BLaER1 treated with 17β-estradiol and CSF1 and Interleukin-3, amounts not matched to agents 10 nM and 100 nM (cell line): Measurements from ENCODE around the gene CPED1.

Experiments
- H3K27ac ChIP-seq, 11 experiments: shearing (Covaris generic); formaldehyde crosslinking; 2 replicates each; pipeline ENCODE4 v1.8.1; 2022
- H3K27me3 ChIP-seq, 11 experiments: shearing (Covaris generic); formaldehyde crosslinking; 2 replicates each; pipeline ENCODE4 v1.8.1; 2022
- H3K36me3 ChIP-seq, 11 experiments: shearing (Covaris generic); formaldehyde crosslinking; 2 replicates each; pipeline ENCODE4 v1.8.1; 2022
- H3K4me1 ChIP-seq, 10 experiments: shearing (Covaris generic); formaldehyde crosslinking; 2 replicates each; pipeline ENCODE4 v1.8.1; 2022
- H3K4me2 ChIP-seq, 11 experiments: shearing (Covaris generic); formaldehyde crosslinking; 2 replicates each; pipeline ENCODE4 v1.8.1; 2022
- H3K4me3 ChIP-seq, 10 experiments: shearing (Covaris generic); formaldehyde crosslinking; 2 replicates each; pipeline ENCODE4 v1.8.1; 2022
- H3K9ac ChIP-seq, 11 experiments: shearing (Covaris generic); formaldehyde crosslinking; 2 replicates each; pipeline ENCODE4 v1.8.1; 2022
- H3K9me3 ChIP-seq, 11 experiments: shearing (Covaris generic); formaldehyde crosslinking; replicated peaks in 1 of 11; 2 replicates each; pipeline ENCODE4 v1.8.1; 2022
- H4K20me1 ChIP-seq, 11 experiments: shearing (Covaris generic); formaldehyde crosslinking; 2 replicates each; pipeline ENCODE4 v1.8.1; 2022
- Cebpa-rat ChIP-seq, 11 experiments: shearing (Covaris generic); IDR thresholded peaks; 2 replicates each; pipeline ENCODE4 v1.8.1; 2022

CPED1 gene

GRCh38 chr7:121272676-121273075 lies 284.2 kb downstream of the CPED1 start:
- no peak for TF ChIP-seq Cebpa-rat (IDR thresholded peaks at IDR 0.05)
- Histone ChIP-seq H3K27me3 (no peaks in the 10 kb centered on the region), H3K9me3 (peaks cover 0 to 27% (median 8%) of the 10 kb centered on the region in 11 experiments; a peak in 8 of 22 replicates), H3K4me1 (peaks cover 8 to 24% (median 15%) of the 10 kb centered on the region in 10 experiments; a peak in 16 of 20 replicates), H3K36me3 (peaks cover 0 to 57% (median 30%) of the 10 kb centered on the region in 11 experiments; a peak in 14 of 22 replicates), H3K9ac (no peak overlapping the region), H3K4me2 (peak overlapping the region in 1 of 11 experiments; percentile 35; a peak in 2 of 22 replicates), H4K20me1 (no peaks in the 10 kb centered on the region), H3K27ac (no peak overlapping the region), H3K4me3 (no peak overlapping the region)

GRCh38 chr7:121273467-121274167 lies 285.1 kb downstream of the CPED1 start:
- H4K20me1 ChIP-seq: no peaks in the 10 kb centered on the region
- H3K36me3 ChIP-seq: peaks cover 0 to 56% (median 29%) of the 10 kb centered on the region in 11 experiments; a peak in 14 of 22 replicates
- no peak overlapping the region for H3K9ac ChIP-seq
- peaks cover 0 to 28% (median 8%) of the 10 kb centered on the region in 11 experiments; a peak in 8 of 22 replicates for H3K9me3 ChIP-seq
- no peak overlapping the region for H3K4me3 ChIP-seq
- no peak for TF ChIP-seq Cebpa-rat (IDR thresholded peaks at IDR 0.05)
- H3K27ac ChIP-seq: peak overlapping the region in 3 of 11 experiments; percentile 12 to 31 (median 17); a peak in 4 of 22 replicates
- peaks cover 11 to 22% (median 15%) of the 10 kb centered on the region in 10 experiments; a peak in 17 of 20 replicates for H3K4me1 ChIP-seq
- H3K27me3 ChIP-seq: no peaks in the 10 kb centered on the region
- H3K4me2 ChIP-seq: peak overlapping the region; percentile 2 to 38 (median 18); a peak in 19 of 22 replicates

- no peaks in the 10 kb centered on the region for H4K20me1 ChIP-seq
- H3K9ac ChIP-seq: no peak overlapping the region
- peak overlapping the region in 1 of 11 experiments; percentile 2; a peak in 1 of 22 replicates for H3K27ac ChIP-seq
- peaks cover 0 to 54% (median 26%) of the 10 kb centered on the region in 11 experiments; a peak in 14 of 22 replicates for H3K36me3 ChIP-seq
- no peak overlapping the region for H3K4me3 ChIP-seq
- no peak for TF ChIP-seq Cebpa-rat (IDR thresholded peaks at IDR 0.05)
- H3K4me1 ChIP-seq: peaks cover 13 to 30% (median 17%) of the 10 kb centered on the region in 10 experiments; a peak in 17 of 20 replicates
- no peaks in the 10 kb centered on the region for H3K27me3 ChIP-seq
- peak overlapping the region in 3 of 11 experiments; percentile 5 to 38 (median 35); a peak in 2 of 22 replicates for H3K4me2 ChIP-seq
- peaks cover 0 to 28% (median 8%) of the 10 kb centered on the region in 11 experiments; a peak in 8 of 22 replicates for H3K9me3 ChIP-seq
Observed at GRCh38 chr7:121274467-121274866, 286.0 kb downstream of the CPED1 start.

- no peak for TF ChIP-seq Cebpa-rat (IDR thresholded peaks at IDR 0.05)
- Histone ChIP-seq H3K27ac (no peak overlapping the region), H3K4me2 (no peak overlapping the region), H3K4me1 (peaks cover 14 to 30% (median 17%) of the 10 kb centered on the region in 10 experiments; a peak in 17 of 20 replicates), H4K20me1 (no peaks in the 10 kb centered on the region), H3K27me3 (no peaks in the 10 kb centered on the region), H3K4me3 (no peak overlapping the region), H3K36me3 (peaks cover 0 to 54% (median 26%) of the 10 kb centered on the region in 11 experiments; a peak in 14 of 22 replicates), H3K9me3 (peaks cover 0 to 25% (median 8%) of the 10 kb centered on the region in 11 experiments; a peak in 8 of 22 replicates), H3K9ac (no peak overlapping the region)
Observed at GRCh38 chr7:121275204-121275603, 286.7 kb downstream of the CPED1 start.

- Histone ChIP-seq H3K27me3 (no peaks in the 10 kb centered on the region), H3K4me3 (no peak overlapping the region), H3K9ac (no peak overlapping the region), H3K4me2 (no peak overlapping the region), H4K20me1 (no peaks in the 10 kb centered on the region), H3K36me3 (peaks cover 0 to 51% (median 26%) of the 10 kb centered on the region in 11 experiments; a peak in 14 of 22 replicates), H3K4me1 (peaks cover 14 to 30% (median 17%) of the 10 kb centered on the region in 10 experiments; a peak in 17 of 20 replicates), H3K27ac (no peak overlapping the region), H3K9me3 (peaks cover 0 to 20% (median 3%) of the 10 kb centered on the region in 11 experiments; a peak in 6 of 22 replicates)
- no peak for TF ChIP-seq Cebpa-rat (IDR thresholded peaks at IDR 0.05)
Observed at GRCh38 chr7:121276313-121276712, 287.8 kb downstream of the CPED1 start.

GRCh38 chr7:121278120-121279021 lies 289.9 kb downstream of the CPED1 start:
- no peak for TF ChIP-seq Cebpa-rat (IDR thresholded peaks at IDR 0.05)
- H3K4me3 ChIP-seq: no peak overlapping the region
- H3K9ac ChIP-seq: no peak overlapping the region
- no peaks in the 10 kb centered on the region for H4K20me1 ChIP-seq
- no peaks in the 10 kb centered on the region for H3K27me3 ChIP-seq
- peak overlapping the region in 5 of 11 experiments; percentile 2 to 22 (median 15); a peak in 5 of 22 replicates for H3K4me2 ChIP-seq
- peak overlapping the region in 1 of 11 experiments; percentile 30; a peak in 1 of 22 replicates for H3K27ac ChIP-seq
- H3K9me3 ChIP-seq: peaks cover 0 to 19% (median 2%) of the 10 kb centered on the region in 11 experiments; a peak in 18 of 22 replicates
- H3K36me3 ChIP-seq: peaks cover 0 to 40% (median 13%) of the 10 kb centered on the region in 11 experiments; a peak in 16 of 22 replicates
- H3K4me1 ChIP-seq: peaks cover 9 to 25% (median 13%) of the 10 kb centered on the region in 10 experiments; a peak in 17 of 20 replicates

- Histone ChIP-seq H3K27ac (no peak overlapping the region), H3K27me3 (no peaks in the 10 kb centered on the region), H3K4me1 (peaks cover 3 to 18% (median 7%) of the 10 kb centered on the region in 10 experiments; a peak in 13 of 20 replicates)
Observed at GRCh38 chr7:121279060-121279620, 290.6 kb downstream of the CPED1 start.

GRCh38 chr7:121279822-121280221 lies 291.3 kb downstream of the CPED1 start:
- peaks cover 0 to 55% (median 27%) of the 10 kb centered on the region in 11 experiments; a peak in 18 of 22 replicates for H3K36me3 ChIP-seq
- H3K27ac ChIP-seq: no peak overlapping the region
- TF ChIP-seq Cebpa-rat (IDR thresholded peaks at IDR 0.05): no peak
- H3K4me3 ChIP-seq: no peak overlapping the region
- peaks cover 14 to 34% (median 17%) of the 10 kb centered on the region in 11 experiments for H3K9me3 ChIP-seq
- no peaks in the 10 kb centered on the region for H3K27me3 ChIP-seq
- H3K4me1 ChIP-seq: peaks cover 0 to 13% (median 5%) of the 10 kb centered on the region in 10 experiments; a peak in 8 of 20 replicates
- H3K4me2 ChIP-seq: no peak overlapping the region; a peak in 1 of 22 replicates
- H3K9ac ChIP-seq: no peak overlapping the region
- H4K20me1 ChIP-seq: no peaks in the 10 kb centered on the region

More at GRCh38 chr7:121279060-121279620, 290.6 kb downstream of the CPED1 start:
- no peak for TF ChIP-seq Cebpa-rat (IDR thresholded peaks at IDR 0.05)
- H3K9me3 ChIP-seq: peaks cover 8 to 27% (median 10%) of the 10 kb centered on the region in 11 experiments
- H3K36me3 ChIP-seq: peaks cover 0 to 48% (median 21%) of the 10 kb centered on the region in 11 experiments; a peak in 16 of 22 replicates
- H4K20me1 ChIP-seq: no peaks in the 10 kb centered on the region
- no peak overlapping the region for H3K4me3 ChIP-seq
- H3K9ac ChIP-seq: no peak overlapping the region
- H3K4me2 ChIP-seq: peak overlapping the region in 5 of 11 experiments; percentile 2 to 22 (median 18); a peak in 5 of 22 replicates
